Endothelial cell of umbilical vein (primary cell): ENCODE results near the gene TSNAX. TPM values are rescaled to one million over a fixed set of nuclear protein-coding genes. Genes with fewer than 3 reads are reported as not detected.
A peak's percentile ranks its signal among the peaks of the same experiment; 100 is the strongest.

ENCODE experiments used
- BruUV-seq: library from RNA; stranded (reverse); fragments of 400-500 nt; replicated peaks from 2 replicates; lab custom pipeline; 2021; lab: Mats Ljungman, UMichigan
- CTCF ChIA-PET: fragments of 300-600, 350-600 bp; sonication (Branson Sonifier 250); formaldehyde crosslinking; loops from one replicate; lab custom pipeline; 2021; ENCODE audit warnings: antibody characterized with exemption, inconsistent platforms; lab: Charles Lee
- POLR2A ChIA-PET: fragments of 300-600, 350-600 bp; sonication (Branson Sonifier 250); formaldehyde crosslinking; loops from one replicate; lab custom pipeline; 2021; ENCODE audit warnings: antibody characterized with exemption, inconsistent platforms; lab: Charles Lee
- DNase-seq: peaks from one replicate; pipeline ENCODE4 v3.0.0-alpha.2; 2011; ENCODE audit warnings: low read depth, low spot score
- FAIRE-seq: peaks from 2 replicates; lab custom pipeline; 2011; peaks lifted over from hg19 to GRCh38; lab: Jason Lieb, UNC
- H2AFZ ChIP-seq: 2 replicates; pipeline ENCODE4 v1.6.0; 2012; ENCODE audit warnings: low read depth, low read length, control low read depth, inconsistent platforms
- H3K27ac ChIP-seq: 2 replicates; pipeline ENCODE4 v1.5.1; 2011; ENCODE audit warnings: low read depth, mild to moderate bottlenecking, control low read depth, low read length, moderate library complexity; ENCODE audit not compliant: insufficient read depth
- H3K27me3 ChIP-seq, 2 experiments: 2 replicates each; pipeline versions ENCODE4 v1.6.0 to v1.6.1; 2011; ENCODE audit warnings: low read length in 2 of 2, mixed read lengths in 1 of 2; ENCODE audit not compliant: control insufficient read depth in 2 of 2, insufficient read depth in 2 of 2
- H3K36me3 ChIP-seq, 2 experiments: 2 replicates in 1 of 2; 3 replicates in 1 of 2; pipeline ENCODE4 v1.5.1; 2011; ENCODE audit warnings: low read length in 2 of 2, mild to moderate bottlenecking in 1 of 2, moderate library complexity in 1 of 2; ENCODE audit not compliant: control insufficient read depth in 2 of 2, insufficient read depth in 2 of 2; ENCODE audit errors: extremely low read depth in 1 of 2
- H3K4me1 ChIP-seq: 3 replicates; pipeline ENCODE4 v1.5.1; 2011; ENCODE audit warnings: mild to moderate bottlenecking, low read length; ENCODE audit not compliant: control insufficient read depth, insufficient read depth; ENCODE audit errors: extremely low read depth
- H3K4me2 ChIP-seq: 2 replicates; pipeline ENCODE4 v1.6.1; 2011; ENCODE audit warnings: low read length, control low read depth, mixed read lengths; ENCODE audit not compliant: insufficient read depth
- H3K4me3 ChIP-seq, 3 experiments: fragments of 200-600 bp in 1 of 3; sonication (generic), shearing (Covaris generic) in 1 of 3; replicated peaks in 1 of 3; 2 replicates each; pipeline ENCODE4 v1.5.1; 2011 to 2016; ENCODE audit warnings: control low read depth in 3 of 3, low read length in 3 of 3, mild to moderate bottlenecking in 2 of 3, inconsistent platforms in 1 of 3, low read depth in 1 of 3, moderate library complexity in 1 of 3; ENCODE audit not compliant: insufficient read depth in 1 of 3
- H3K79me2 ChIP-seq: 2 replicates; pipeline ENCODE4 v1.6.0; 2012; ENCODE audit warnings: low read length, inconsistent platforms; ENCODE audit not compliant: control insufficient read depth, insufficient read depth
- H3K9ac ChIP-seq: replicated peaks from 2 replicates; pipeline ENCODE3; 2011; ENCODE audit warnings: low read length, control low read depth; ENCODE audit not compliant: insufficient read depth; ENCODE audit errors: extremely low read depth
- H3K9me1 ChIP-seq: replicated peaks from 3 replicates; pipeline ENCODE4 v1.6.0; 2011; ENCODE audit warnings: mild to moderate bottlenecking, low read length; ENCODE audit not compliant: control insufficient read depth, insufficient read depth; ENCODE audit errors: extremely low read depth
- H3K9me3 ChIP-seq: replicated peaks from 2 replicates; pipeline ENCODE4 v1.5.1; 2012; ENCODE audit warnings: low read length, inconsistent platforms; ENCODE audit not compliant: control insufficient read depth, insufficient read depth
- H4K20me1 ChIP-seq: replicated peaks from 2 replicates; pipeline ENCODE3; 2011; ENCODE audit warnings: mild to moderate bottlenecking, low read length; ENCODE audit not compliant: control insufficient read depth, insufficient read depth; ENCODE audit errors: extremely low read depth
- EZH2 ChIP-seq: IDR thresholded peaks from 2 replicates; pipeline ENCODE4 v1.6.1; 2012; ENCODE audit warnings: borderline replicate concordance, low read depth, mild to moderate bottlenecking, moderate library complexity, low read length, inconsistent platforms; ENCODE audit not compliant: severe bottlenecking
- FOS ChIP-seq: IDR thresholded peaks from 2 replicates; pipeline ENCODE4 v1.6.1; 2011; ENCODE audit warnings: mild to moderate bottlenecking, low read length, moderate library complexity, borderline replicate concordance; ENCODE audit not compliant: insufficient read depth
- GATA2 ChIP-seq: IDR thresholded peaks from 2 replicates; pipeline ENCODE4 v1.7.0; 2011; ENCODE audit warnings: low read depth, mild to moderate bottlenecking, moderate library complexity, mixed read lengths, low read length; ENCODE audit not compliant: insufficient read length, insufficient read depth
- JUN ChIP-seq: IDR thresholded peaks from 2 replicates; pipeline ENCODE4 v1.6.1; 2011; ENCODE audit warnings: borderline replicate concordance, low read depth; ENCODE audit not compliant: insufficient read length, insufficient read depth
- MYC ChIP-seq: IDR thresholded peaks from one replicate; pipeline ENCODE4 v1.6.1; 2011; ENCODE audit warnings: mild to moderate bottlenecking, low read depth, low read length
- POLR2A ChIP-seq: IDR thresholded peaks from 2 replicates; pipeline ENCODE4 v1.6.1; 2012; ENCODE audit warnings: low read depth, mild to moderate bottlenecking, control low read depth, low read length
- POLR2AphosphoS5 ChIP-seq: IDR thresholded peaks from 2 replicates; pipeline ENCODE4 v1.6.1; 2012; ENCODE audit warnings: low read depth, mild to moderate bottlenecking, control low read depth, low read length, moderate library complexity; ENCODE audit not compliant: insufficient read depth
- dilution Hi-C: fragments of 300-500 bp; cut with MboI; formaldehyde crosslinking; loops from one replicate; pipeline ENCODE4 v1.15.0; 2019; ENCODE audit warnings: low sequenced_read_pairs; ENCODE audit not compliant: extremely low pct_ligation_motif_present
- intact Hi-C: fragments of 100-400 bp; cut with micrococcal nuclease; formaldehyde crosslinking; loops from one replicate; pipeline ENCODE4 v1.10.0; 2022
- polyA plus RNA-seq, 4 experiments: library from polyadenylated mRNA; depleted of rRNA in 3 of 4; stranded (reverse) in 3 of 4; unstranded in 1 of 4; fragments of >200 nt; gene quantifications; 2 replicates each; pipeline versions ENCODE4 v1.2.1 to v1.2.3, GENCODE V29; 2011 to 2012; ENCODE audit warnings: missing spikeins in 1 of 4
- total RNA-seq: library from RNA; stranded (reverse); gene quantifications from 2 replicates; pipeline ENCODE4 v1.2.3, GENCODE V29; 2021
- TF ChIP-seq, protein P1 (sequence below), 2 donors: IDR thresholded peaks; 1 replicate in 1 of 2; 2 replicates in 1 of 2; pipeline ENCODE4 v1.5.1; 2011; ENCODE audit warnings: low read length in 2 of 2, mild to moderate bottlenecking in 2 of 2, moderate library complexity in 2 of 2, control low read depth in 1 of 2, inconsistent platforms in 1 of 2, low read depth in 1 of 2; ENCODE audit not compliant: insufficient read depth in 1 of 2; ENCODE audit errors: extremely low read depth in 1 of 2
- TF ChIP-seq, protein P2 (sequence below): IDR thresholded peaks from 2 replicates; pipeline ENCODE4 v1.6.1; 2011; ENCODE audit not compliant: insufficient read depth, insufficient read length

The TSNAX gene
- total and polyA plus RNA-seq, 2 donors (not counting 3 experiments of a cell fraction or from before 2014, with no cell fraction given), result 6.3 to 26.3 TPM

DNA sequence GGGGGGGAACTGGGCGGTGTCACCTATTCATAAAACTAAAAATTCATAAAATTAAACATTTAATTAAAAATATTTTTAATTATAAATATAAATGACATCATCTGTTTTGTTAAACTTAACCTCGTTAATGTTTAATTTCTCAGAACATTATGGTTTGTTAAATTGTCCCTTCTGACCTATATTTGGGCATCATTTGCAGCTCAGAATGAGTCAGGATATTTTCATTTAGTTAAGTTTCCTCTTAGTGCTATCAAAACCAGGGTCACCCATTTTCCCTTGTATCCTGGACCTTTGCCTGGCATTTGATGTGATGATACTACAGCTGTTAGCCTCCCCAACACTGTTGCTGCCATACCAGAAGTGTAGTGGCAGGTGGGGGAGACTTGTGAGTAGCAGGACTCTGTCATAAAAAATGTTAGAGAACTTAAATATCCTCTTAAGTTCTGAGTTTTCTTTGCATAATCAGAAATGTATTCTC is 30.3 kb downstream of the TSNAX start:
- H3K9me3 ChIP-seq, result no peaks in the 10 kb centered on the region
- intact Hi-C loops (loop anchor here (2.0 kb wide), 1 partner anchor 14 kb away; no protein-coding TSS in a partner anchor), dilution Hi-C loops (no loop called here)
- H3K9ac ChIP-seq, result no peak overlapping the region
- TF ChIP-seq, protein P1, sequence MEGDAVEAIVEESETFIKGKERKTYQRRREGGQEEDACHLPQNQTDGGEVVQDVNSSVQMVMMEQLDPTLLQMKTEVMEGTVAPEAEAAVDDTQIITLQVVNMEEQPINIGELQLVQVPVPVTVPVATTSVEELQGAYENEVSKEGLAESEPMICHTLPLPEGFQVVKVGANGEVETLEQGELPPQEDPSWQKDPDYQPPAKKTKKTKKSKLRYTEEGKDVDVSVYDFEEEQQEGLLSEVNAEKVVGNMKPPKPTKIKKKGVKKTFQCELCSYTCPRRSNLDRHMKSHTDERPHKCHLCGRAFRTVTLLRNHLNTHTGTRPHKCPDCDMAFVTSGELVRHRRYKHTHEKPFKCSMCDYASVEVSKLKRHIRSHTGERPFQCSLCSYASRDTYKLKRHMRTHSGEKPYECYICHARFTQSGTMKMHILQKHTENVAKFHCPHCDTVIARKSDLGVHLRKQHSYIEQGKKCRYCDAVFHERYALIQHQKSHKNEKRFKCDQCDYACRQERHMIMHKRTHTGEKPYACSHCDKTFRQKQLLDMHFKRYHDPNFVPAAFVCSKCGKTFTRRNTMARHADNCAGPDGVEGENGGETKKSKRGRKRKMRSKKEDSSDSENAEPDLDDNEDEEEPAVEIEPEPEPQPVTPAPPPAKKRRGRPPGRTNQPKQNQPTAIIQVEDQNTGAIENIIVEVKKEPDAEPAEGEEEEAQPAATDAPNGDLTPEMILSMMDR (IDR thresholded peaks at IDR 0.05; ENCODE audit: extremely low read depth in 1 of 2, insufficient read depth in 1 of 2, low read depth in 1 of 2, low read length in 2 of 2), result no peak
- TF ChIP-seq POLR2AphosphoS5 (no peak), FOS (no peak), JUN (no peak), EZH2 (no peak), GATA2 (no peak), MYC (no peak), POLR2A (no peak)
- TF ChIP-seq, protein P2, sequence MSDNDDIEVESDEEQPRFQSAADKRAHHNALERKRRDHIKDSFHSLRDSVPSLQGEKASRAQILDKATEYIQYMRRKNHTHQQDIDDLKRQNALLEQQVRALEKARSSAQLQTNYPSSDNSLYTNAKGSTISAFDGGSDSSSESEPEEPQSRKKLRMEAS, result no peak
- FAIRE-seq (no peak), DNase-seq (peak; percentile 37)
- no peaks in the 10 kb centered on the region for H3K9me1 ChIP-seq
- peaks cover 4% of the 10 kb centered on the region for H3K4me1 ChIP-seq
- H3K4me3 ChIP-seq, result no peak overlapping the region
- H3K27ac ChIP-seq, result no peak overlapping the region
- H4K20me1 ChIP-seq, result no peaks in the 10 kb centered on the region
- peaks cover 0 to 3% of the 10 kb centered on the region in 2 experiments for H3K36me3 ChIP-seq
- H3K4me2 ChIP-seq, result no peak overlapping the region
- H2AFZ ChIP-seq, result no peak overlapping the region
- BruUV-seq, result no TSS peak
- no peaks in the 10 kb centered on the region for H3K27me3 ChIP-seq
- CTCF ChIA-PET, result interaction anchor here (0.8 to 1.5 kb wide), 5 partner anchors 10 to 202 kb away, joined by 3 to 8 read pairs (median 4); no protein-coding TSS in a partner anchor
- POLR2A ChIA-PET, result no interaction called here
- H3K79me2 ChIP-seq, result no peaks in the 10 kb centered on the region
